Measurements from ENCODE around the gene OR7E24. TPM values are rescaled to one million over a fixed set of nuclear protein-coding genes. Genes with fewer than 3 reads are reported as not detected.
A peak's percentile ranks its signal among the peaks of the same experiment; 100 is the strongest.
"Not testable (repeated sequence)": the region's sequence is repeated elsewhere in the genome, so short reads cannot be mapped to it uniquely, and the experiment has no call there.

Gene OR7E24
- not detected for total RNA-seq
- long read RNA-seq = 0 reads

GRCh38 chr19:9250630-9251029 lies at the start of gene OR7E24:
TSS of gene OR7E24 (plus strand) at chr19:9250930. CDS start at chr19:9251044, 114 bp downstream.
- intact Hi-C loops (cut with DNase I) = no loop called here
- ATAC-seq (ENCODE audit: poor library complexity) = no peak
- DNase-seq = no peak

GRCh38 chr19:9205501-9206113 lies 45.1 kb upstream of the OR7E24 start:
- DNase-seq (peak; percentile 82), ATAC-seq (ENCODE audit: poor library complexity) (peak; percentile 70)
- intact Hi-C loops (cut with DNase I) = loop anchor here (10.0 kb wide), 1 partner anchor 589 kb away; no protein-coding TSS in a partner anchor

- intact Hi-C loops (cut with DNase I) = no loop called here
- ATAC-seq (ENCODE audit: poor library complexity) (no peak), DNase-seq (no peak)
Measured at GRCh38 chr19:9219489-9219888, 31.2 kb upstream of the OR7E24 start, which contains the start of gene OR7D4. TSS of gene OR7D4 (minus strand) at chr19:9219589. CDS start at chr19:9214837, 4,752 bp downstream.

DNA sequence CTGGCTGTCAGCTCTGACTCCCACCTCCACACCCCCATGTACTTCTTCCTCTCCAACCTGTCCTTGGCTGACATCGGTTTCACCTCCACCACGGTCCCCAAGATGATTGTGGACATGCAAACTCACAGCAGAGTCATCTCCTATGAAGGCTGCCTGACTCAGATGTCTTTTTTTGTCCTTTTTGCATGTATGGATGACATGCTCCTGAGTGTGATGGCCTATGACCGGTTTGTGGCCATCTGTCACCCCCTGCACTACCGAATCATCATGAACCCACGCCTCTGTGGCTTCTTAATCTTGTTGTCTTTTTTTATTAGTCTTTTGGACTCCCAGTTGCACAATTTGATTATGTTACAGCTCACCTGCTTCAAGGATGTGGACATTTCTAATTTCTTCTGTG lies 506 bp downstream of the OR7E24 start:
- intact Hi-C loops (cut with DNase I) = no loop called here
- no peak for DNase-seq

GRCh38 chr19:9283485-9283884 lies 32.8 kb downstream of the OR7E24 start:
- DNase-seq; ATAC-seq (ENCODE audit: poor library complexity); intact Hi-C loops (cut with DNase I): not testable (repeated sequence)

More for the DNA sequence above, 506 bp downstream of the OR7E24 start:
- ATAC-seq (ENCODE audit: poor library complexity) = no peak

- DNase-seq (no peak), ATAC-seq (ENCODE audit: poor library complexity) (no peak)
- intact Hi-C loops (cut with DNase I) = no loop called here
Measured at GRCh38 chr19:9289231-9289884, 38.6 kb downstream of the OR7E24 start.

- intact Hi-C loops (cut with DNase I) = no loop called here
- no peak for DNase-seq
- no peak for ATAC-seq (ENCODE audit: poor library complexity)
Measured at GRCh38 chr19:9295411-9295849, 44.7 kb downstream of the OR7E24 start.

DNA sequence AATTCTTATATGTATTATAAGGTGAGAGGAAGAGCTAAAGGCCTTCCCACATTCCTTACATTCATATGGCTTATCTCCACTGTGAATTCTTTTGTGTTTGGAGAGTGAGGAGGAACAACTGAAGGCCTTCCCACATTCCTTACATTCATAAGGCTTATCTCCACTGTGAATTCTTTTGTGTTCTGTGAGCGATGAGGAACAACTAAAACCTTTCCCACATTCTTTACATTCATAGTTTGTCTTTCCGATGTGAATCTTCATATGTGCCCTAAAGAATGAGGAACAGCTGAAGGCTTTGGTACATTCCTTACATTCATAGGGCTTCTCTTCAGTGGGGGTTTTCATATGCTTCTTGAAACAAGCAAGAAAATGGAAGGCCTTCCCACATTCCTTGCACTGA lies 45.6 kb downstream of the OR7E24 start:
- ATAC-seq (ENCODE audit: poor library complexity) = no peak
- intact Hi-C loops (cut with DNase I) = no loop called here
- DNase-seq = no peak

Other genes with a start within 250 kb of the OR7E24 start
- gene MUC16, start 240.5 kb upstream of the OR7E24 start, total RNA-seq = not detected
- gene OR1M1, start 163.9 kb upstream of the OR7E24 start, total RNA-seq = not detected
- gene OR7G2, start 143.5 kb upstream of the OR7E24 start, total RNA-seq = not detected
- gene OR7G1, start 135.2 kb upstream of the OR7E24 start, total RNA-seq = not detected
- gene OR7G3, start 124.0 kb upstream of the OR7E24 start, total RNA-seq = not detected
- gene ZNF317, start 110.5 kb upstream of the OR7E24 start, total RNA-seq = 12.3 TPM
- gene OR7D2, start 72.0 kb upstream of the OR7E24 start, total RNA-seq = 0.22 TPM
- not detected for gene OR7D4, start 31.3 kb upstream of the OR7E24 start, total RNA-seq
- gene ZNF699, start 58.9 kb downstream of the OR7E24 start, total RNA-seq = 3.2 TPM
- gene ZNF559, start 73.2 kb downstream of the OR7E24 start, total RNA-seq = 19.4 TPM
- gene ZNF177, start 112.1 kb downstream of the OR7E24 start, total RNA-seq = 2.4 TPM
- 10.4 TPM for gene ZNF266, start 184.6 kb downstream of the OR7E24 start, total RNA-seq
- not detected for gene ZNF560, start 247.7 kb downstream of the OR7E24 start, total RNA-seq